ENCODE data around the gene HOXD11.

HOXD11 gene

GRCh38 chr2:176087330-176088047 is 19.6 kb upstream of the HOXD11 start:
- Histone ChIP-seq H4K8ac (ENCODE audit: low read depth, low read length) (no peak overlapping the region), H4K91ac (ENCODE audit: low read depth, low read length, poor library complexity) (no peak overlapping the region), H2BK5ac (ENCODE audit: low read length) (no peak overlapping the region), H3K14ac (ENCODE audit: low read length) (peak overlapping the region; percentile 63), H3K79me1 (ENCODE audit: low read depth, low read length) (no peaks in the 10 kb centered on the region), H2BK120ac (ENCODE audit: low read depth, low read length) (no peak overlapping the region), H3K4ac (ENCODE audit: low read length) (no peak overlapping the region), H3K23ac (ENCODE audit: low read depth, low read length, poor library complexity) (no peak overlapping the region), H3K18ac (ENCODE audit: low read length) (no peak overlapping the region), H3K4me2 (ENCODE audit: insufficient read depth, low read length, poor library complexity, severe bottlenecking) (peak overlapping the region; percentile 42), H2AK5ac (ENCODE audit: low read depth, low read length) (no peak overlapping the region), H2AFZ (ENCODE audit: low read length) (peak overlapping the region; percentile 86), H3K36me3 (replicated peaks in 1 of 2; ENCODE audit: control insufficient read depth in 2 of 2, insufficient read depth in 2 of 2, low read length in 2 of 2) (no peaks in the 10 kb centered on the region), H2BK15ac (ENCODE audit: low read length) (no peak overlapping the region), H2BK12ac (ENCODE audit: low read length) (no peak overlapping the region), H3K27ac (replicated peaks; ENCODE audit: low read length) (no peak overlapping the region), H3K9ac (ENCODE audit: low read depth, low read length, poor library complexity) (no peak overlapping the region), H3K4me3 (ENCODE audit: low read length in 2 of 2) (no peak overlapping the region), H3K4me1 (ENCODE audit: control insufficient read depth in 2 of 2, insufficient read depth in 1 of 2, low read depth in 1 of 2, low read length in 2 of 2) (peaks cover 0 to 3% of the 10 kb centered on the region in 2 donors), H3K27me3 (ENCODE audit: control insufficient read depth in 3 of 3, insufficient read depth in 3 of 3, low read depth in 1 of 3, low read length in 3 of 3) (peaks cover 59 to 99% (median 98%) of the 10 kb centered on the region in 3 experiments), H3K9me3 (replicated peaks in 1 of 2; ENCODE audit: control insufficient read depth in 2 of 2, insufficient read depth in 1 of 2, low read depth in 1 of 2, low read length in 2 of 2) (no peaks in the 10 kb centered on the region)
- DNase-seq (ENCODE audit: low spot score), result no peak
- no CpG with 5 or more reads among the region's 29 CpGs for WGBS, 2 donors (ENCODE audit: extremely low coverage in 2 of 2, insufficient read length in 2 of 2, insufficient replicate concordance in 1 of 2)

GRCh38 chr2:176088048-176088936 is 18.8 kb upstream of the HOXD11 start:
- peak overlapping the region; percentile 63 for H3K14ac ChIP-seq (ENCODE audit: low read length)
- DNase-seq (ENCODE audit: low spot score), result no peak

GRCh38 chr2:176088937-176089842 is 17.9 kb upstream of the HOXD11 start:
- Histone ChIP-seq H3K4ac (ENCODE audit: low read length) (no peak overlapping the region), H3K18ac (ENCODE audit: low read length) (no peak overlapping the region), H3K27ac (replicated peaks; ENCODE audit: low read length) (no peak overlapping the region), H3K4me1 (ENCODE audit: control insufficient read depth in 2 of 2, insufficient read depth in 1 of 2, low read depth in 1 of 2, low read length in 2 of 2) (peaks cover 2 to 5% of the 10 kb centered on the region in 2 donors), H3K23ac (ENCODE audit: low read depth, low read length, poor library complexity) (no peak overlapping the region), H2AK5ac (ENCODE audit: low read depth, low read length) (no peak overlapping the region), H3K79me1 (ENCODE audit: low read depth, low read length) (no peaks in the 10 kb centered on the region), H3K9me3 (replicated peaks in 1 of 2; ENCODE audit: control insufficient read depth in 2 of 2, insufficient read depth in 1 of 2, low read depth in 1 of 2, low read length in 2 of 2) (peaks cover 0 to 4% of the 10 kb centered on the region in 2 donors), H2BK12ac (ENCODE audit: low read length) (no peak overlapping the region), H3K9ac (ENCODE audit: low read depth, low read length, poor library complexity) (no peak overlapping the region), H3K27me3 (ENCODE audit: control insufficient read depth in 3 of 3, insufficient read depth in 3 of 3, low read depth in 1 of 3, low read length in 3 of 3) (peaks cover 57 to 97% (median 96%) of the 10 kb centered on the region in 3 experiments), H3K4me2 (ENCODE audit: insufficient read depth, low read length, poor library complexity, severe bottlenecking) (no peak overlapping the region), H4K8ac (ENCODE audit: low read depth, low read length) (no peak overlapping the region), H2BK15ac (ENCODE audit: low read length) (no peak overlapping the region), H3K14ac (ENCODE audit: low read length) (no peak overlapping the region), H2AFZ (ENCODE audit: low read length) (no peak overlapping the region), H3K36me3 (replicated peaks in 1 of 2; ENCODE audit: control insufficient read depth in 2 of 2, insufficient read depth in 2 of 2, low read length in 2 of 2) (no peaks in the 10 kb centered on the region), H2BK5ac (ENCODE audit: low read length) (no peak overlapping the region), H3K4me3 (ENCODE audit: low read length in 2 of 2) (no peak overlapping the region), H2BK120ac (ENCODE audit: low read depth, low read length) (no peak overlapping the region), H4K91ac (ENCODE audit: low read depth, low read length, poor library complexity) (no peak overlapping the region)
- no peak for DNase-seq (ENCODE audit: low spot score)
- WGBS, 2 donors (ENCODE audit: extremely low coverage in 2 of 2, insufficient read length in 2 of 2, insufficient replicate concordance in 1 of 2), result no CpG with 5 or more reads among the region's 6 CpGs

More at GRCh38 chr2:176088048-176088936, 18.8 kb upstream of the HOXD11 start:
- no peak overlapping the region for H4K8ac ChIP-seq (ENCODE audit: low read depth, low read length)
- H3K4ac ChIP-seq (ENCODE audit: low read length), result no peak overlapping the region
- H2BK12ac ChIP-seq (ENCODE audit: low read length), result no peak overlapping the region
- no peak overlapping the region for H3K18ac ChIP-seq (ENCODE audit: low read length)
- H3K27me3 ChIP-seq (ENCODE audit: control insufficient read depth in 3 of 3, insufficient read depth in 3 of 3, low read depth in 1 of 3, low read length in 3 of 3), result peaks cover 56 to 97% (median 96%) of the 10 kb centered on the region in 3 experiments
- H2BK5ac ChIP-seq (ENCODE audit: low read length), result no peak overlapping the region
- H2BK120ac ChIP-seq (ENCODE audit: low read depth, low read length), result no peak overlapping the region
- no peak overlapping the region for H3K9ac ChIP-seq (ENCODE audit: low read depth, low read length, poor library complexity)
- no CpG with 5 or more reads among the region's 49 CpGs for WGBS, 2 donors (ENCODE audit: extremely low coverage in 2 of 2, insufficient read length in 2 of 2, insufficient replicate concordance in 1 of 2)
- H3K4me3 ChIP-seq (ENCODE audit: low read length in 2 of 2), result peak overlapping the region; percentile 32 to 42
- H4K91ac ChIP-seq (ENCODE audit: low read depth, low read length, poor library complexity), result no peak overlapping the region
- H3K4me1 ChIP-seq (ENCODE audit: control insufficient read depth in 2 of 2, insufficient read depth in 1 of 2, low read depth in 1 of 2, low read length in 2 of 2), result peaks cover 1 to 5% of the 10 kb centered on the region in 2 donors
- no peak overlapping the region for H2BK15ac ChIP-seq (ENCODE audit: low read length)
- H3K27ac ChIP-seq (replicated peaks; ENCODE audit: low read length), result no peak overlapping the region
- H2AFZ ChIP-seq (ENCODE audit: low read length), result peak overlapping the region; percentile 86
- H2AK5ac ChIP-seq (ENCODE audit: low read depth, low read length), result no peak overlapping the region
- peak overlapping the region; percentile 42 for H3K4me2 ChIP-seq (ENCODE audit: insufficient read depth, low read length, poor library complexity, severe bottlenecking)
- H3K79me1 ChIP-seq (ENCODE audit: low read depth, low read length), result no peaks in the 10 kb centered on the region
- no peaks in the 10 kb centered on the region for H3K36me3 ChIP-seq (replicated peaks in 1 of 2; ENCODE audit: control insufficient read depth in 2 of 2, insufficient read depth in 2 of 2, low read length in 2 of 2)
- no peak overlapping the region for H3K23ac ChIP-seq (ENCODE audit: low read depth, low read length, poor library complexity)
- peaks cover 0 to 2% of the 10 kb centered on the region in 2 donors for H3K9me3 ChIP-seq (replicated peaks in 1 of 2; ENCODE audit: control insufficient read depth in 2 of 2, insufficient read depth in 1 of 2, low read depth in 1 of 2, low read length in 2 of 2)
